CD1c-positive myeloid dendritic cell (primary cell): ENCODE data around the gene MMD.
"Not testable (repeated sequence)": the region's sequence is repeated elsewhere in the genome, so short reads cannot be mapped to it uniquely, and the experiment has no call there.

ENCODE experiments used
- DNase-seq: peaks from one replicate; pipeline ENCODE4 v3.0.0-alpha.2; 2016; ENCODE audit errors: extremely low spot score

The MMD gene

GRCh38 chr17:55421179-55421934 lies at the start of gene MMD:
MMD (minus strand) TSS chr17:55421835; CDS start chr17:55421695, 140 bp downstream.
- DNase-seq = no peak

- DNase-seq = no peak
Measured at GRCh38 chr17:55466671-55467070, 45.0 kb upstream of the MMD start.

GRCh38 chr17:55465771-55466170 lies 44.1 kb upstream of the MMD start:
- not testable (repeated sequence) for DNase-seq

- DNase-seq = peak; percentile 26
Measured at GRCh38 chr17:55463600-55463999, 42.0 kb upstream of the MMD start.

- DNase-seq = no peak
Measured at GRCh38 chr17:55462711-55463110, 41.1 kb upstream of the MMD start.

- no peak for DNase-seq
Measured at GRCh38 chr17:55462234-55462633, 40.6 kb upstream of the MMD start.

GRCh38 chr17:55458978-55459377 lies 37.3 kb upstream of the MMD start:
- no peak for DNase-seq

GRCh38 chr17:55458287-55458900 lies 36.8 kb upstream of the MMD start:
- DNase-seq = no peak

GRCh38 chr17:55456307-55457240 lies 34.9 kb upstream of the MMD start:
- no peak for DNase-seq

GRCh38 chr17:55454906-55455474 lies 33.4 kb upstream of the MMD start:
- no peak for DNase-seq

- DNase-seq = peak; percentile 64
Measured at GRCh38 chr17:55453839-55454557, 32.4 kb upstream of the MMD start.

- peak; percentile 34 for DNase-seq
Measured at GRCh38 chr17:55452139-55452790, 30.6 kb upstream of the MMD start.

GRCh38 chr17:55451758-55452138 lies 30.1 kb upstream of the MMD start:
- no peak for DNase-seq

- no peak for DNase-seq
Measured at GRCh38 chr17:55451203-55451641, 29.6 kb upstream of the MMD start.

GRCh38 chr17:55450232-55450825 lies 28.7 kb upstream of the MMD start:
- DNase-seq = no peak

GRCh38 chr17:55448681-55449080 lies 27.0 kb upstream of the MMD start:
- DNase-seq = no peak

- DNase-seq = no peak
Measured at GRCh38 chr17:55446581-55447205, 25.1 kb upstream of the MMD start.

GRCh38 chr17:55446004-55446403 lies 24.4 kb upstream of the MMD start:
- DNase-seq = not testable (repeated sequence)

GRCh38 chr17:55444471-55445441 lies 23.1 kb upstream of the MMD start:
- peak; percentile 75 for DNase-seq
